ENCODE data around the gene STK16. TPM values are rescaled to one million over a fixed set of nuclear protein-coding genes. Genes with fewer than 3 reads are reported as not detected.
A peak's percentile ranks its signal among the peaks of the same experiment; 100 is the strongest.

Gene STK16
- polyA plus RNA-seq, 4 donors, result 29.0 to 43.3 (median 36.4) TPM

- DNase-seq (ENCODE audit: low read depth in 4 of 4, low spot score in 3 of 4), result no peak
Measured at GRCh38 chr2:219266886-219267285, 21.6 kb downstream of the STK16 start.

GRCh38 chr2:219268294-219268693 lies 23.0 kb downstream of the STK16 start:
- DNase-seq (ENCODE audit: low read depth in 4 of 4, low spot score in 3 of 4), result no peak

- DNase-seq (ENCODE audit: low read depth in 4 of 4, low spot score in 3 of 4), result no peak
Measured at GRCh38 chr2:219269362-219270054, 24.2 kb downstream of the STK16 start.

GRCh38 chr2:219270055-219270372 lies 24.7 kb downstream of the STK16 start:
- DNase-seq (ENCODE audit: low read depth in 4 of 4, low spot score in 3 of 4), result no peak

GRCh38 chr2:219271021-219271420 lies 25.7 kb downstream of the STK16 start:
- no peak for DNase-seq (ENCODE audit: low read depth in 4 of 4, low spot score in 3 of 4)

- DNase-seq (ENCODE audit: low read depth in 4 of 4, low spot score in 3 of 4), result no peak
Measured at GRCh38 chr2:219272356-219272755, 27.1 kb downstream of the STK16 start.

- no peak for DNase-seq (ENCODE audit: low read depth in 4 of 4, low spot score in 3 of 4)
Measured at GRCh38 chr2:219272995-219273394, 27.7 kb downstream of the STK16 start.

- no peak for DNase-seq (ENCODE audit: low read depth in 4 of 4, low spot score in 3 of 4)
Measured at GRCh38 chr2:219273937-219274336, 28.7 kb downstream of the STK16 start.

GRCh38 chr2:219274361-219274921 lies 29.2 kb downstream of the STK16 start:
- no peak for DNase-seq (ENCODE audit: low read depth in 4 of 4, low spot score in 3 of 4)

GRCh38 chr2:219277703-219278654 lies 32.7 kb downstream of the STK16 start:
- no peak for DNase-seq (ENCODE audit: low read depth in 4 of 4, low spot score in 3 of 4)

- DNase-seq (ENCODE audit: low read depth in 4 of 4, low spot score in 3 of 4), result no peak
Measured at GRCh38 chr2:219278655-219279150, 33.4 kb downstream of the STK16 start.

GRCh38 chr2:219279151-219279915 lies 34.1 kb downstream of the STK16 start, which contains the start of gene DNAJB2:
DNAJB2 (plus strand) TSS chr2:219279366; CDS start chr2:219279834, 468 bp downstream.
- peak; percentile 92 to 97 (median 95) for DNase-seq (ENCODE audit: low read depth in 4 of 4, low spot score in 3 of 4)

- no peak for DNase-seq (ENCODE audit: low read depth in 4 of 4, low spot score in 3 of 4)
Measured at GRCh38 chr2:219279916-219280516, 34.7 kb downstream of the STK16 start.

- DNase-seq (ENCODE audit: low read depth in 4 of 4, low spot score in 3 of 4), result no peak
Measured at GRCh38 chr2:219280651-219281050, 35.4 kb downstream of the STK16 start.

GRCh38 chr2:219281588-219281987 lies 36.3 kb downstream of the STK16 start:
- DNase-seq (ENCODE audit: low read depth in 4 of 4, low spot score in 3 of 4), result no peak

GRCh38 chr2:219282375-219282774 lies 37.1 kb downstream of the STK16 start:
- DNase-seq (ENCODE audit: low read depth in 4 of 4, low spot score in 3 of 4), result no peak

- DNase-seq (ENCODE audit: low read depth in 4 of 4, low spot score in 3 of 4), result no peak
Measured at GRCh38 chr2:219282943-219283581, 37.8 kb downstream of the STK16 start.

GRCh38 chr2:219284501-219285372 lies 39.5 kb downstream of the STK16 start:
- no peak for DNase-seq (ENCODE audit: low read depth in 4 of 4, low spot score in 3 of 4)

- no peak for DNase-seq (ENCODE audit: low read depth in 4 of 4, low spot score in 3 of 4)
Measured at GRCh38 chr2:219285373-219285735, 40.1 kb downstream of the STK16 start.
